HG03025 (cell line): ENCODE data around the gene ATF7IP2.

Source experiments
- ATAC-seq: cut with Tn5 transposase; IDR thresholded peaks from one replicate; pipeline ENCODE4 v1.9.1; 2021; ENCODE audit warnings: mild to moderate bottlenecking, moderate library complexity; ENCODE audit not compliant: unreplicated experiment, low FRiP score

The ATF7IP2 gene

DNA sequence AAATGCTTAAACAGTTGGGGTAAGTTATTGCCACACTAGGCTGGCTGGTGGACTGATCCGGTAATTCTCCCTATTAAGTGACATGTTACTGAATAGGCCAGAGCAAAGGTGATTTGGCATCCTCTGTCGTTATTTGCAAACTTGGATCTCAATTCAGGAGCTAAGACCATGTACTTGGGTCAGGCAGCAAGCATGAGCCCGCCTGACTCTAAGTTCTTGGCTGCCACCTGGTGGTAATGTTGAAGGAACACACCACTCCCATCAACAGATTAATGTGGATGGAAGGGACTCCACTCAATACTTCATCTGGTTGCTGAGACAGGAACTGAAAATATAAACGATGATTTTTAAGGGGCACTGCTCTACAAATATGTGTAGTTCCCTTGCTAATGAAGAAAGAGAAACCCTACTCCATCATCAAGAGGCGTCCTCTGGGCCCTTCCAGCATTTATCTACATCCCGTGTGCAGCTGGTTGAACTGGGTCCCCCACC lies 123.7 kb downstream of the ATF7IP2 start:
- peak; percentile 66 for ATAC-seq

DNA sequence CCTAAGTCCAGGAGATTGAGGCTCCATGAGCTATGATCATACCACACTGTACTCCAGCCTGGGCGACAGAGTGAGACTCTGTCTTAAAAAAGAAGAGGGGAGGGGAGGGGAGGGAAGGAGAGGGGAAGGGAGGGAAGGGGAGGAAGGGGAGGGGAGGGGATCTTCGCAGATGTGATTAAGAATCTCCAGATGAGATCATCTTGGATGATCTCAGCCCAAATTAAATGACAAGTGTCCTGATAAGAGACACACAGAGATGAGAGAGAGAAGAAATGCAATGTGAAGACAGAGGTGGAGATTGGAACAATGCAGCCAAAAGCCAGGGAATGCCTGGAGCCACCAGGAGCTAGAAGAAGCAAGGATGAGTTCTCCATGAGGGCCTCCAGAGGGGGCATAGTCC lies 124.4 kb downstream of the ATF7IP2 start:
- no peak for ATAC-seq

DNA sequence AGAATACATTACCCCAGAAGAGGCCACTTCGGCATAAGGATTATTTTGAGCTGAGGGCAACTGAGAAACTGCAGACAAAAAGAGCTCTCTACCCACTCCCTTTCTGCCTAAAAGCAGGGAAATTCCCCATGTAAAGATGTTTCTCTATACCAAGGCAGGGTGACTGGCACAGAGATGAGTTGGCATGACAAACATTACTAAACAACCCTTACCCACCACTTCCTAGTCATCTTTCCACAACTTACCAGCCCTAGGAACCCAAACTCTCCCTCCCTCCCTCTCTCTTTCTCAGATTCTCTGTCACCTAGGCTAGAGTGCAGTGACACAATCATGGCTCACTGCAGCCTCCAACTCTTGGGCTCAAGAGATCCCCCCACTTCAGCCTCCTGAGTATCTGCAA lies 126.0 kb downstream of the ATF7IP2 start:
- ATAC-seq: no peak

DNA sequence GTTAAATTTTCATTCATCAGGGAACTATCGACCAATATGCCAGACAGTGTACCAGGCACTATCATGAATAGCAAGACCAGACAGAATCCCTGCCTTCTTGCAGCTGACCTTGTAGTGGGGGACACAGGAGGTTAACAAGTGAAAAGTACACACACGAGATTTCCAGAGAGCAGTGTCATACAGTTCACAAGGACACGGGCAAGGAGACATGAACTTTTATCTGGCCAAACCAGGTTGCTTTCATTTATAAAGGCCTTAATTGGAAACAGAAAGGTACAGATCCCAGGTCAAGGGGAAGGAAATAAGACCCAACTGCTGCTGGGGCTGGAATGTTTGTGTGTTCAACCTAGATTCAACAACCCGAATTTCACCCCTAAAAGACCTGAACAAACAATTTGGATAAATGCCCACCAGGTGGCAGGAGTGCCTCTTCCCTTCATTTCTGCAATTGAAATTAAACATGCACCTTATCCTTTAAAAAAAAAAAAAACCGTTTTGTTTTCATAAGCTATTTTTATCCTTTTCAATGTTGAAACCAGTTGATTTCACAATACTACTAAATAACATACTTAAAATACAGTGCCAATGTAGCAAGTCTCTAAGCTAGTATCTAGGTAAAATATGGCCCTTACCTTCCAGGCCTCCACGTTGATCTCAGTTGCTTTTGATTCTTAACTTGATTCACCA lies 128.7 kb downstream of the ATF7IP2 start:
- ATAC-seq: no peak

DNA sequence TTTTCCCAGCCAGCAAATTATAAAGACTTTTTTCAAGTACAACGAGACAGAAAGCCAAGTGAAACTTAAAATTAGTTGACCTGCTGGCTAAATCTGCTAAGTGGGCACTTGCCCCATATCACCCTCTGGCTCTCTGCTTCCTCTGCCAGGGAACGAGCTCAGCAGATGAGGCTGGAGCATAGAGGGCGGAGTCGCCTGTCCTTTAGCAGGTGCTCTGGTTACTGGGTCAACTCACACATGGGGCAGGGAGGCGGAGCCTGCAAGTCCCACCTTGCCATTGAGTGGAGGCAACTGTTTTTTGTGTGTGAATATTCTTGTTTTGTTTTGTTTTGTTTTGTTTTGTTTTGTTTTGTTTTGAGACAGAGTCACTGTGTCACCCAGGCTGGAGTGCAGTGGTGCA lies 132.0 kb downstream of the ATF7IP2 start:
- ATAC-seq: no peak

DNA sequence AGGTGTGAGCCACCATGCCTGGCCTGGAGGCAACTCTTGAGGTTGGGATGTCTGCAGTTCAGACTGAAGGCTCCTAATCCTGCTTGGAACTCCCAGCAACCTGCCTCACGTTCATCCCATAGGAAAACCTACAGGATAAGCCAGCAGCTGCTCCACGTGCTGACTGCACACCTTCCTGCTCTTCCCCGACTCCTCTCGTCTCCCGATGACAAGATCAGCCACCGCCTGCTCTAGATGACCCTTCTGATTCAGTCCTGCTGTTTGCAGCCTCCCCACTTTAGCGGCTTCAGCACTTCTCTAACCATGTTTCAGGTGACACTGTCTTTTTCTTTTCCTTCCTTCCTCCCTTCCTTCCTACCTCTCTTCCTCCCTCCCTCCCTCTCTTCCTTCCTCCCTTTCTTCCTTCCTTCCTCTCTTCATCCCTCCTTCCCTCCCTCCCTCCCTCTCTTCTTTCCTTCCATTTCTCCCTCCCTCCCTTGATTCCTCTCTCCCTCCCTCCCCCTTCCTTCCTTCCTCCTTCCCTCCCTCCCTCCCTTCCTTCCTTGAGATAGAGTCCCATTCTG lies 132.7 kb downstream of the ATF7IP2 start:
- ATAC-seq: no peak

DNA sequence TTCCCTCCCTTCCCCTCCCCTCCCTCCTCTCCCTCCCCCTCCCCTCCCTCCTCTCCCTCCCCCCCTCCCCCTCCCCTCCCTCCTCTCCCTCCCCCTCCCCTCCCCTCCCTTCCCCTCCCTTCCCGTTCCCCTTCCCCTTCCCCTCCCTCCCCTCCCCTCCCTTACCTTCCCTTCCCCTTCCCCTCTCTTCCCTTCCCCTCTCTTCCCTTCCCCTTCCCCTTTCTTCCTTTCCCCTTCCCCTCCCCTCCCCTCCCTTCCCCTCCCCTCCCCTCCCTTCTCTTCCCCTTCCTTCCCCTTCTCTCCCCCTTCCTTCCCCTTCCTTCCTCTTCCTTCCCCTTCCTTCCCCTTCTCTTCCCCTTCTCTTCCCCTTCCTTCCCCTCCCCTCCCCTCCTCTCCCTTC lies 133.4 kb downstream of the ATF7IP2 start:
- no peak for ATAC-seq

- no peak for ATAC-seq
Measured at GRCh38 chr16:10519929-10520868, 134.3 kb downstream of the ATF7IP2 start.

GRCh38 chr16:10520869-10521578 lies 135.2 kb downstream of the ATF7IP2 start:
- ATAC-seq: no peak

DNA sequence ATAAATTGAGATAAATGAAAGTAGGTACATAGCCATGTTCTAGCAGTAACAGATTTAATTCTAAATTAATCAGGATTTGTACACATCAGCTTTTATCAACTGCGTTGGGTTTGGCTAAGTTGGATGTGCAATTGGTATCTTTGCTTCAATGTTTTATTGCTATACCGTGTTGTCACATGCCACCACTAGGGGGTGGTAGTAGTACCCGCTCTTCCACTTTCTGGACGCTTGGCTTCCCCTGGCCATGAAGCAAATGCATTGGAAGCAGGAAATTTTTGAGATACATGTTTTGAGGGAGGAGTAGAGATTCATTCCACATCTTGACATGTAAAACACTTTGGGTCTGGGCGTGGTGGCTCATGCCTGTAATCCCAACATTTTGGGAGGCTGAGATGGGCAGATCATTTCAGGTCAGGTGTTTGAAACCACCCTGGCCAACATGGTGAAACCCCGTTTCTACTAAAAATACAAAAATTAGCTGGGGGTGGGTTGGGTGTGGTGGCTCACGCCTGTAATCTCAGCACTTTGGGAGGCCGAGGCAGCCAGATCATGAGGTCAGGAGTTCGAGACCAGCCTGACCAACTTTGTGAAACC lies 135.9 kb downstream of the ATF7IP2 start:
- ATAC-seq: no peak

GRCh38 chr16:10522966-10523365 lies 137.1 kb downstream of the ATF7IP2 start:
- ATAC-seq: no peak

GRCh38 chr16:10525214-10525825 lies 139.5 kb downstream of the ATF7IP2 start:
- no peak for ATAC-seq

- no peak for ATAC-seq
Measured at GRCh38 chr16:10526962-10527361, 141.1 kb downstream of the ATF7IP2 start.

- no peak for ATAC-seq
Measured at GRCh38 chr16:10528635-10529034, 142.8 kb downstream of the ATF7IP2 start.

GRCh38 chr16:10529895-10530669 lies 144.2 kb downstream of the ATF7IP2 start:
- ATAC-seq: no peak

GRCh38 chr16:10530685-10531084 lies 144.8 kb downstream of the ATF7IP2 start:
- no peak for ATAC-seq

DNA sequence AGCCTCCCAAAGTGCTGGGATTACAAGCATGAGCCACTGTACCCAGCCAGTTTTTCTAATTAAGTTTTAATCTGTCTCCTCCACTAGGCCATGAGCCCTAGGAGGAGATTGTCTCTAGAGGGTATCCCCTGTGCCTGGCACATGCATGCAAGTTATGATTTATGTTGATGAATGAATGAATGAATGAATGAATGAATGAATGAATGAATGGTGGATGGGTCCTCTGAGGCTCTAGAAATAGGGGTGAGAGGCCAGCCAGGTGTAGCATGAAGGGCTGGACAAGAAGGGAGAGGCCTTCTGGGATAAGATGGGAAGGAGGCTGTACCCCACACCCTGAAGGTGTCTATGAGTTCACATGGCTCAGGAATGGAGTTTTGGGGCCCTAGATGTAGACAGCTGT lies 145.7 kb downstream of the ATF7IP2 start:
- ATAC-seq: no peak
